MM.1S (cell line): ENCODE data around the gene ZNF691.

Experiments
- DNase-seq: peaks from one replicate; pipeline ENCODE4 v3.0.0-alpha.2; 2015
- H2AFZ ChIP-seq: fragments of 300-600 bp; sonication (generic); 2 replicates; pipeline ENCODE4 v1.6.0; 2016; ENCODE audit warnings: antibody characterized with exemption, low read length
- H3F3A ChIP-seq: fragments of 300-600 bp; sonication (generic); 2 replicates; pipeline ENCODE4 v1.6.1; 2016; ENCODE audit warnings: mild to moderate bottlenecking, antibody characterized with exemption, low read length, moderate library complexity, mixed read lengths; ENCODE audit not compliant: insufficient read depth
- H3K27ac ChIP-seq: fragments of 300-600 bp; sonication (generic); 2 replicates; pipeline ENCODE4 v1.5.1; 2016; ENCODE audit warnings: mild to moderate bottlenecking, low read length
- H3K27me3 ChIP-seq: fragments of 300-600 bp; sonication (generic); replicated peaks from 2 replicates; pipeline ENCODE4 v1.6.0; 2016; ENCODE audit warnings: low read length; ENCODE audit not compliant: insufficient read depth
- H3K36me3 ChIP-seq: fragments of 300-600 bp; sonication (generic); replicated peaks from 2 replicates; pipeline ENCODE4 v1.6.1; 2016; ENCODE audit warnings: mild to moderate bottlenecking, low read length, mixed read lengths; ENCODE audit not compliant: insufficient read depth
- H3K4me1 ChIP-seq: fragments of 300-600 bp; sonication (generic); 2 replicates; pipeline ENCODE4 v1.6.1; 2016; ENCODE audit warnings: low read length, mixed read lengths
- H3K4me2 ChIP-seq: fragments of 300-600 bp; sonication (generic); 2 replicates; pipeline ENCODE4 v1.6.0; 2016; ENCODE audit warnings: low read depth, low read length
- H3K4me3 ChIP-seq: fragments of 300-600 bp; sonication (generic); 2 replicates; pipeline ENCODE4 v1.5.1; 2016; ENCODE audit warnings: low read length, mixed read lengths
- H3K79me2 ChIP-seq: fragments of 300-600 bp; sonication (generic); 2 replicates; pipeline ENCODE4 v1.6.1; 2016; ENCODE audit warnings: mixed run types, low read length, mixed read lengths
- H3K9ac ChIP-seq: fragments of 300-600 bp; sonication (generic); 2 replicates; pipeline ENCODE4 v1.6.1; 2016; ENCODE audit warnings: low read length, mixed read lengths
- H3K9me2 ChIP-seq: fragments of 300-600 bp; sonication (generic); replicated peaks from 2 replicates; pipeline ENCODE4 v1.6.1; 2016; ENCODE audit warnings: mild to moderate bottlenecking, low read length, mixed read lengths; ENCODE audit not compliant: insufficient read depth
- H3K9me3 ChIP-seq: fragments of 300-600 bp; sonication (generic); replicated peaks from 2 replicates; pipeline ENCODE4 v1.6.1; 2016; ENCODE audit warnings: mild to moderate bottlenecking, low read length, mixed read lengths; ENCODE audit not compliant: insufficient read depth
- H4K20me1 ChIP-seq: fragments of 300-600 bp; sonication (generic); 2 replicates; pipeline ENCODE4 v1.6.1; 2016; ENCODE audit warnings: mild to moderate bottlenecking, low read length, moderate library complexity, mixed read lengths; ENCODE audit not compliant: insufficient read depth
- CTCF ChIP-seq: fragments of 300-600 bp; sonication (generic); IDR thresholded peaks from 2 replicates; pipeline ENCODE4 v1.5.1; 2016; ENCODE audit warnings: antibody characterized with exemption, low read length, mixed read lengths
- EZH2 ChIP-seq: fragments of 300-600 bp; sonication (generic); optimal IDR thresholded peaks from 2 replicates; pipeline ENCODE3; 2017; ENCODE audit warnings: low read depth, mild to moderate bottlenecking, antibody characterized with exemption, low read length, mixed read lengths
- EZH2phosphoT487 ChIP-seq: fragments of 300-600 bp; sonication (generic); IDR thresholded peaks from 2 replicates; pipeline ENCODE4 v1.6.1; 2018; ENCODE audit warnings: antibody characterized with exemption, low read length

Gene ZNF691

GRCh38 chr1:42834803-42835202 lies 11.6 kb upstream of the ZNF691 start:
- Histone ChIP-seq H3K9me3 (no peaks in the 10 kb centered on the region), H2AFZ (no peak overlapping the region), H3K79me2 (no peaks in the 10 kb centered on the region), H3K4me1 (no peaks in the 10 kb centered on the region), H3F3A (no peaks in the 10 kb centered on the region), H3K9me2 (no peaks in the 10 kb centered on the region), H3K9ac (no peak overlapping the region), H3K27me3 (no peaks in the 10 kb centered on the region), H3K4me3 (no peak overlapping the region), H3K27ac (no peak overlapping the region), H4K20me1 (no peaks in the 10 kb centered on the region), H3K4me2 (no peak overlapping the region), H3K36me3 (no peaks in the 10 kb centered on the region)
- no peak for TF ChIP-seq EZH2
- no peak for TF ChIP-seq EZH2phosphoT487
- no peak for TF ChIP-seq CTCF
- no peak for DNase-seq

- Histone ChIP-seq H2AFZ (no peak overlapping the region), H3K27ac (no peak overlapping the region), H3K9ac (no peak overlapping the region), H3K4me2 (no peak overlapping the region), H3F3A (no peaks in the 10 kb centered on the region), H3K4me3 (no peak overlapping the region), H4K20me1 (no peaks in the 10 kb centered on the region), H3K79me2 (no peaks in the 10 kb centered on the region), H3K9me3 (no peaks in the 10 kb centered on the region), H3K4me1 (no peaks in the 10 kb centered on the region), H3K27me3 (no peaks in the 10 kb centered on the region), H3K36me3 (no peaks in the 10 kb centered on the region), H3K9me2 (no peaks in the 10 kb centered on the region)
- TF ChIP-seq EZH2phosphoT487 (no peak), CTCF (no peak), EZH2 (no peak)
- DNase-seq, result no peak
Measured at GRCh38 chr1:42835422-42835821, 11.0 kb upstream of the ZNF691 start.

GRCh38 chr1:42837709-42838108 lies 8.7 kb upstream of the ZNF691 start:
- Histone ChIP-seq H3K4me1 (no peaks in the 10 kb centered on the region), H3F3A (no peaks in the 10 kb centered on the region), H3K4me2 (no peak overlapping the region), H3K9ac (no peak overlapping the region), H4K20me1 (no peaks in the 10 kb centered on the region), H3K36me3 (no peaks in the 10 kb centered on the region), H3K4me3 (no peak overlapping the region), H3K9me3 (no peaks in the 10 kb centered on the region), H3K79me2 (no peaks in the 10 kb centered on the region), H2AFZ (no peak overlapping the region), H3K27ac (no peak overlapping the region), H3K9me2 (no peaks in the 10 kb centered on the region), H3K27me3 (no peaks in the 10 kb centered on the region)
- no peak for DNase-seq
- TF ChIP-seq EZH2 (no peak), CTCF (no peak), EZH2phosphoT487 (no peak)
